ENCODE measurements around the gene CTDNEP1.

Gene CTDNEP1

DNA sequence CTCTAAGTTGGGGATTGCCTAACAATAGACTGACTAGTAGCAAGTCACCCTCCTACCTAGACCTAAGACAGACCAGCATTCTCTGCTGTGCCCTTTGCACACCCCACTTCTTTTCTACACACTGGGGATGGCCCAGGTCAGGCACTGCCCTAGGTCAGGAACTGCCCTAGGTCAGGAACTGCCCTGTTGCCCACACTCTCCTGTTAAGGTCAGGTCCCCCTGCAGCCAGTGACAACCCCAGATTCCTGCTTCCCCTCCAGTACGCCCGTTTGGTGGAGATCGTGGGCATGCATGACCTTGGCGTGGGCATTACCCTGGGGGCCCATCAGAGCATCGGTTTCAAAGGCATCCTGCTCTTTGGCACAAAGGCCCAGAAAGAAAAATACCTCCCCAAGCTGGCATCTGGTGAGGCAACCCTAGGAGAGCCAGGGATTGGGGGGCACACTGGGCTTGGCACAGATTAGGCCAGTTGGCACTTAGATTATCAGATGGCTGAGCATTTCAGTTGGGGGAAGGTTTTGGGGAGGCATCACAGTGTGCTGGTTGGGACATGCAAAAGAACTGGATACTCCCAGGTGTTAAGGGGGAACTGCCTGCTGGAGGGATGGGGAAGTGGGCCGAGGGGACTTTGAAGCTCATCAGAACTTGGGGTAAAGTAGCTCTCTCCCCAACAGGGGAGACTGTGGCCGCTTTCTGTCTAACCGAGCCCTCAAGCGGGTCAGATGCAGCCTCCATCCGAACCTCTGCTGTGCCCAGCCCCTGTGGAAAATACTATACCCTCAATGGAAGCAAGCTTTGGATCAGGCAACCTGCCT lies 30.0 kb downstream of the CTDNEP1 start:
- TF ChIP-seq EZH2phosphoT487 (conservative IDR thresholded peaks at IDR 0.05; ENCODE audit: low read length) = no peak
- TF ChIP-seq, protein P1, sequence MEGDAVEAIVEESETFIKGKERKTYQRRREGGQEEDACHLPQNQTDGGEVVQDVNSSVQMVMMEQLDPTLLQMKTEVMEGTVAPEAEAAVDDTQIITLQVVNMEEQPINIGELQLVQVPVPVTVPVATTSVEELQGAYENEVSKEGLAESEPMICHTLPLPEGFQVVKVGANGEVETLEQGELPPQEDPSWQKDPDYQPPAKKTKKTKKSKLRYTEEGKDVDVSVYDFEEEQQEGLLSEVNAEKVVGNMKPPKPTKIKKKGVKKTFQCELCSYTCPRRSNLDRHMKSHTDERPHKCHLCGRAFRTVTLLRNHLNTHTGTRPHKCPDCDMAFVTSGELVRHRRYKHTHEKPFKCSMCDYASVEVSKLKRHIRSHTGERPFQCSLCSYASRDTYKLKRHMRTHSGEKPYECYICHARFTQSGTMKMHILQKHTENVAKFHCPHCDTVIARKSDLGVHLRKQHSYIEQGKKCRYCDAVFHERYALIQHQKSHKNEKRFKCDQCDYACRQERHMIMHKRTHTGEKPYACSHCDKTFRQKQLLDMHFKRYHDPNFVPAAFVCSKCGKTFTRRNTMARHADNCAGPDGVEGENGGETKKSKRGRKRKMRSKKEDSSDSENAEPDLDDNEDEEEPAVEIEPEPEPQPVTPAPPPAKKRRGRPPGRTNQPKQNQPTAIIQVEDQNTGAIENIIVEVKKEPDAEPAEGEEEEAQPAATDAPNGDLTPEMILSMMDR (IDR thresholded peaks at IDR 0.05; ENCODE audit: insufficient read depth, low read length, poor library complexity, severe bottlenecking) = no peak
- Histone ChIP-seq H3K79me2 (ENCODE audit: insufficient read depth, low read length) (no peaks in the 10 kb centered on the region), H3K4me2 (ENCODE audit: low read depth, low read length, poor library complexity, severe bottlenecking) (no peak overlapping the region), H3K4me3 (ENCODE audit: insufficient read depth, low read length, poor library complexity, severe bottlenecking) (no peak overlapping the region), H2AFZ (ENCODE audit: low read depth, low read length, severe bottlenecking) (no peak overlapping the region), H3K9ac (ENCODE audit: low read length) (no peak overlapping the region), H3K9me3 (ENCODE audit: insufficient read depth, low read length) (no peaks in the 10 kb centered on the region), H3F3A (ENCODE audit: insufficient read depth) (peaks cover 11% of the 10 kb centered on the region; the same call in 1 of the 2 replicates), H3K9me2 (replicated peaks; ENCODE audit: insufficient read depth, low read length) (no peaks in the 10 kb centered on the region), H3K36me3 (ENCODE audit: low read length) (no peaks in the 10 kb centered on the region), H3K27me3 (ENCODE audit: low read length) (no peaks in the 10 kb centered on the region), H3K27ac (ENCODE audit: low read depth, low read length) (no peak overlapping the region), H4K20me1 (ENCODE audit: low read depth, low read length) (no peaks in the 10 kb centered on the region)

GRCh38 chr17:7220593-7221277 lies 30.8 kb downstream of the CTDNEP1 start:
- Histone ChIP-seq H3K4me3 (ENCODE audit: insufficient read depth, low read length, poor library complexity, severe bottlenecking) (peak overlapping the region; percentile 66), H3K36me3 (ENCODE audit: low read length) (no peaks in the 10 kb centered on the region), H3K27me3 (ENCODE audit: low read length) (no peaks in the 10 kb centered on the region), H3K9me2 (replicated peaks; ENCODE audit: insufficient read depth, low read length) (no peaks in the 10 kb centered on the region), H4K20me1 (ENCODE audit: low read depth, low read length) (no peaks in the 10 kb centered on the region), H3K79me2 (ENCODE audit: insufficient read depth, low read length) (no peaks in the 10 kb centered on the region), H3K9ac (ENCODE audit: low read length) (peak overlapping the region; percentile 73), H2AFZ (ENCODE audit: low read depth, low read length, severe bottlenecking) (no peak overlapping the region), H3K4me2 (ENCODE audit: low read depth, low read length, poor library complexity, severe bottlenecking) (peak overlapping the region; percentile 56), H3K9me3 (ENCODE audit: insufficient read depth, low read length) (no peaks in the 10 kb centered on the region), H3K27ac (ENCODE audit: low read depth, low read length) (peak overlapping the region; percentile 51), H3F3A (ENCODE audit: insufficient read depth) (peaks cover 11% of the 10 kb centered on the region; the same call in 1 of the 2 replicates)
- TF ChIP-seq, protein P1 (IDR thresholded peaks at IDR 0.05; ENCODE audit: insufficient read depth, low read length, poor library complexity, severe bottlenecking) = peak; percentile 62
- no peak for TF ChIP-seq EZH2phosphoT487 (conservative IDR thresholded peaks at IDR 0.05; ENCODE audit: low read length)

- no peaks in the 10 kb centered on the region for H3K9me2 ChIP-seq (replicated peaks; ENCODE audit: insufficient read depth, low read length)
- H3K9me3 ChIP-seq (ENCODE audit: insufficient read depth, low read length) = no peaks in the 10 kb centered on the region
- peak within 1 kb of the TSS; percentile 56 for H3K4me2 ChIP-seq (ENCODE audit: low read depth, low read length, poor library complexity, severe bottlenecking)
- peak within 1 kb of the TSS; percentile 73 for H3K9ac ChIP-seq (ENCODE audit: low read length)
- H3K79me2 ChIP-seq (ENCODE audit: insufficient read depth, low read length) = no peaks in the 10 kb centered on the region
- peak within 1 kb of the TSS; percentile 77 for H2AFZ ChIP-seq (ENCODE audit: low read depth, low read length, severe bottlenecking)
- H3K27ac ChIP-seq (ENCODE audit: low read depth, low read length) = peak within 1 kb of the TSS; percentile 51
- TF ChIP-seq EZH2phosphoT487 (conservative IDR thresholded peaks at IDR 0.05; ENCODE audit: low read length) = no peak
- peaks cover 11% of the 10 kb centered on the region; the same call in 1 of the 2 replicates for H3F3A ChIP-seq (ENCODE audit: insufficient read depth)
- no peaks in the 10 kb centered on the region for H3K27me3 ChIP-seq (ENCODE audit: low read length)
- no peaks in the 10 kb centered on the region for H4K20me1 ChIP-seq (ENCODE audit: low read depth, low read length)
- H3K36me3 ChIP-seq (ENCODE audit: low read length) = no peaks in the 10 kb centered on the region
- peak within 1 kb of the TSS; percentile 66 for H3K4me3 ChIP-seq (ENCODE audit: insufficient read depth, low read length, poor library complexity, severe bottlenecking)
These were observed 31.5 kb downstream of the CTDNEP1 start, which contains the start of the genes ACADVL and DLG4 for GRCh38 chr17:7219812-7220592. ACADVL (plus strand) TSS chr17:7219938; CDS start chr17:7219985, 47 bp downstream. DLG4 (minus strand) TSS chr17:7219836.
